Measurements from ENCODE around the gene SCAND1.
A peak's percentile ranks its signal among the peaks of the same experiment; 100 is the strongest.
"Not testable (repeated sequence)": the region's sequence is repeated elsewhere in the genome, so short reads cannot be mapped to it uniquely, and the experiment has no call there.

SCAND1 gene

DNA sequence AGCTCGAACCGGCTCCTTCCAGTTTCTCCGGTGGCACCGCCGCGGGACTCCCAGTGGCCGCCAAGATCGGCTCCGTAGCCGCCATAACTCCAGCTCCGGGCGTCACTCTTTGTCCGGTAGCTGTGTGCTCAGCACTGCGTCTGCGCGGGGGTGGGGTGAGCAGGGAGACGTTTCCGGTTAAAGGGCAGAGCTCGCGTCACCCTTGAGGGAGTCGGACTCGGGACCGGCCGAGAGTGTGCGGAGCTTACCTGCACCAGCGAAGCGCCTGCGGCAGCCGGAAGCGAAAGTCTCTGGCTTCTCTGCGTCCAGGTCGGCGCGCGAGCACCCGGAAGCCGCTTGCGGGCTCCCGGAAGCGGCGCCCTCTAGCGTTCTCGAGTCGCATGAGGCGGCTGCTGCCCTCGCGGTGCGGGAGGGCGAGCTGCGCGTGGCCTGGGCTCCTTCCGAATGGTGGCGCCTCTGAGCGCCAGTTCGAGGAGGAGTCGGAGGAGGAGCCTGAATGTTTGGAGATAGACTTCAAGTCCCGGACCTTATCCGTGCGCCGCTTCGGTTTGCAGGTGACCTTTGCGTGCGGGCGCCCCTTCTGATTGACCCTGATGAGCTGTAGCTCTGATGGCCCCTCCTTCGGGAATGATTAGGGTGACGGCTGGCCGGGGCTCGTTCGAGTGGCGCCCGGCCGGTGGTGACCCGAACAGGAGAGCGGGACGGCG, at the start of gene SCAND1:
Gene SCAND1, minus strand, starts transcription at position 303 of the 707 bp plus-strand sequence. Its CDS starts 218 bp downstream, at position 85.
- peak; percentile 96 for DNase-seq (ENCODE audit: low read depth)

DNA sequence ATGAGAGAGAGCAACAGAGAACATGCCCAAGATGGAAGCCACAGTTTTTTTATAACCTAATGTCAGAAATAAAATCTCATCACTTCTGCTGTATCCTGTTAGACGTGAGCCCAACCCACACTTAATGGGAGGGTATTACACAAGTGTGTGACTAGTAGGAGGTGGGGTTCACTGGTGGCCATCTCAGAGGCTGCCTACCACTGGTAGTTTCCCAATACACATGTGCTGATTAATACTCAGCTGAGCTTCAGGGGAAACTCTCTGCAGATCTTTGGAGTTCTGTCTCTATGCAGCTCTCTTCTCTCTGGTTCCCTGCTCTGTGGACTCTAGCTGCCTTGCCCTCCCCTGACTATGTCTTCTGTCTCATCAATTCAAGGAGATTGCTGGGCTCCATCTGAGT, 49.7 kb upstream of the SCAND1 start:
- no peak for DNase-seq (ENCODE audit: low read depth)

DNA sequence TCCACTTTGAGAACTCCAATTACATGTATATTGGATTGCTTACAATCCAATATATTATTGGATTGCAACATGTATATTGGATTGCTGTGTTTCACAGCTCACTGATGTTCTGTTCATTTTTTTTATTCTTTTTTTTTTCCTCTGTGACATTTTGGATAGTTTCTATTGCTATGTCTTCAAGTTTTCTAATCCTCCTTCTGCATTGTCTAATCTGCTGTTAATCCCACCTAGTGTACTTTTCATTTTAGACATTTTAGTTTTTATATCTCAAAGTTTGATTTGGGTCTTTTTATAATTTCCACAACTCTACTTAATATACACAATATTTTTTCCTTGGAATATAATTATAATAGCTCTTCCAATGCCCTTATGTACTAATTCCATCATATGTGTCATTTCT, 48.6 kb upstream of the SCAND1 start:
- DNase-seq (ENCODE audit: low read depth) = no peak

DNA sequence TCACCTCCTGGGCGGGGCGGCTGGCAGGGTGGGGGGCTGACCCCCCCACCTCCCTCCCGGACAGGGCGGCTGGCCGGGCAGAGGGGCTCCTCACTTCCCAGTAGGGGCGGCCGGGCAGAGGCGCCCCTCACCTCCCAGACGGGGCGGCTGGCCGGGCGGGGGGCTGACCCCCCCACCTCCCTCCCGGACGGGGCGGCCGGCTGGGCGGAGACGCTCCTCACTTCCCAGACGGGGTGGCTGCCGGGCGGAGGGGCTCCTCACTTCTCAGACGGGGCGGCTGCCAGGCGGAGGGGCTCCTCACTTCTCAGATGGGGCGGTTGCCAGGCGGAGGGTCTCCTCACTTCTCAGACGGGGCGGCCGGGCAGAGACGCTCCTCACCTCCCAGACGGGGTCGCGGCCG, 47.0 kb upstream of the SCAND1 start:
- not testable (repeated sequence) for DNase-seq (ENCODE audit: low read depth)

DNA sequence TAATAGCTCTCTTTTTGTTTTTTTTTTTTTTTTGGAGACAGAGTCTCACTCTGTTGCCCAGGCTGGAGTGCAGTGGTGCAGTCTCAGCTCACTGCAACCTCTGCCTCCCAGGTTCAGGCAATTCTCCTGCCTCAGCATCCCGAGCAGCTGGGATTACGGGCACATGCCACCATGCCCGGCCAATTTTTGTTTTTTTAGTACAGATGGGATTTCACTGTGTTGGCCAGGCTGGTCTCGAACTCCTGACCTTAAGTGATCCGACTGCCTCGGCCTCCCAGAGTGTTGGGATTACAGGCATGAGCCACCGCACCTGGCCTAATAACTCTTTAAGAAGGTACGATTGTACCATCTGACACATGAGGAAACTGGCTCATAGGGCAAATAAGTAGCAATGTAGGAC, 42.2 kb upstream of the SCAND1 start:
- DNase-seq (ENCODE audit: low read depth) = not testable (repeated sequence)

DNA sequence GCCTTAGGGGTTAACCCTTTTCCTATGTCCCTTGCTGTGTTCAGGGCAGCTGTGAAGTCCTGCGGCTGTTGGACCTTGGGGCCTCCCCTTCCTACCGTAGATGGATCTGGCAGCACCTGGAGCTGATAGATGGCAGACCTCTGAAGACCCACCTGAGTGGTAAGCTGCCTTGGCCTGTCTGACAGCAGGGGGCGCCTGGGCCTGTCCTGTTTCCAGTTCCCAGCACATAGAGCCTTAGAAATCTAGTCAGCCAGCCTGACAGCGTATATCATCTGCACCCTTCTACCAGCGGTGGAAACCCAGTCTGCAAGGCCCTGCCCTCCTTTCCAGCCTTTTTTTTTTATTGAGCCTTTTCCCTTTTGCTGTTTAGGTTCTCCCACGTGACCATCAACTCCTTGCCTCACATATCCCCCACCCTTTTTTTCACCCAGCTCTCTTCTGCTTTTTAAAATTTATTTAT, 40.7 kb upstream of the SCAND1 start:
- DNase-seq (ENCODE audit: low read depth) = peak; percentile 43

DNA sequence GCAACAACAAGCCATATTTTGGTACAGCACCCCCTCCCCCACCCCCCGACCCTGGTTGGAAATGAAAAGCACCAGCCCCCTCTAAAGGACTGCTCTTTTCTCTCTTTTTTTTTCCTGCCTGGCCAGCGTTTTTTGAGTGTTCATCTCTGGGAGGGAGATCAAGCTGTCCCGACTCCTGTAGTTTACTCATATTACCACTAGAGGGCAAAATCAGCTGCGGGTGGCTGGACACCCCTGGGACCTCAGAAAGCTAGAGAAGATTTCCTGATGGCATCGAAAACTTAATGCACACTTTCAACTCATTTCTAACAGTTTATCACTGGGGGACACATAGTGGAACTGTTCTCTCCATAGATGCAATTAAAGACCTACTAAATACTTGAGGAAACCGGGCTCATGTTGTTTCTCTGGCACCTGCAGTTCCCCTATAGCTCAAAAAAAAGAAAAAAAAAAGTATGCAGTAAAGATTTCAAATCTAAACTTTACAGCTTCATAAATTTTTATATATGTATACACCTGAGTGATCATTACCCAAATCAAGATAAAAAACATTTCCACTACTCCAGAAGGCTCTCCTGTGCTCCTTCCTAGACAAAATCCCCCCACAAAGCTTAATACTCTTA, 38.5 kb upstream of the SCAND1 start:
- peak; percentile 40 for DNase-seq (ENCODE audit: low read depth)

DNA sequence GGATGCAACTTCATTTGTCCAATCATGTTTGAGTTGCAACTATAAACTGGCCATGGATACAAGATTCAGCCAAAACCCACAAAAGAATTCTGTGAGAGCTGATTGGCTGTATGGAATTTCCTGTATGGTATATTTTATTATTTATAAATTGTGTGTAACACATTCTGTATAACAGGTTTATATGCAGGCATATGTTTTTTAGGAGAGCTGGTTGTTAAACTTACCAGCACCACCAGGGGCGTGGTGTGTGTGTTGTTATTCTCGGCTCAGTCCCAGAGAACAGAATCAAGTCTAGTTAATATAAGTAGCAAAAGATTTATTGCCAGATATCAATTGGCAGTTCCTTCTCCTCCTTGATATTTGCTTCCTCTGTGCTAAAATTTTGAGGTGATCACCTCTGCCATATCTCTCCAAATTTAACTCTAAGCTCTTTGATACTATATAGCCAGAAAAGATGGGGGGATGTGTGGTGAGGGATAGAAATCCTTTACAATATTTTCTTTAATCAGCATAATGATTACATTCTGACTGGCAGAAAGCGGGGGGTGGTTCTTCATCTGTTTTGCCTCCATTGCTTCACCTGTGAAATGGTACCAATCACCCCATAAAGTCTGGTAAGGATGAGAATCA, 37.0 kb upstream of the SCAND1 start:
- no peak for DNase-seq (ENCODE audit: low read depth)

DNA sequence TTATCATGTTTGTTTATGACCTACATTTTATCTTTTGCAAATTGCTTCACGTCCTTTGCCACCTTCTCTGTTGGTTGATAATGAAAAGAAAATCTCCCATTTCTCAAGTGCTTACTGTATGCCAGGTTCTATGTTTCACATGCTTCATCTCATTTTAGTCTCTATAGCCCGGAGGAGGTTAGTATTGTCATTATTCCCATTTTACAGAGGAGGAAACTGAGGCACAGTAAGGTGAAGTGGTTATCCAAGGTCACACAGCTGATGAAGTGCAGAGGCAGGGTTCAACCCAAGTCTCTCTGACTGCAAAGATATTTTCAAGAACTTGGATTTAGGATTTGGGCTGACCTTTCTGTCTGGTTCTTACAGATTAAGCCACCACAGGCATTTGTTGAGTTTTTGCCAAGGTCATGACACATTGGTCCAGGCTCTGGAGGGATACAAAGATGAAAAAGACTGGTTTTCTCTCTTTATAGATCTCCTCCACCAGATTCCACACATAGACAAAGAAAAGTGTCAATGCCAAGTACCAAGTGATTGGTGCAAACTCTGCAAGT, 34.7 kb upstream of the SCAND1 start:
- no peak for DNase-seq (ENCODE audit: low read depth)

DNA sequence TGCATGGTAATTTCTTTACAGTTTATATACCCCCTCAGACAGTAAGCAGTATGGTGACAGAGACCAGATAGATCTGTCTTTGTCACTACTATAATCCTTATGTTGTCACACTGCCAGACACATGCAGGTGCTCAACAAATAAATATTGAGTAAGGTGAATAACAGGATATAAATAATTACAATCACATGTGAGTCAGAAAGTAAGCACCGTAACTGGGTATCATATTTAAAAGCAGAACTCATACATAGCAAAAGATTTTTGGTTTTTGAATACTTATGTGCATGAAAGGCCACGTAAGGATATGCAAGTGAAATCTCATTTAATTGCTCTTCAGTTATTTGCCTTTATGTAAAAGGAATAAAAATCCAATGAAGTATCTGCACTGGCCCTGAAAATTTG, 31.5 kb upstream of the SCAND1 start:
- DNase-seq (ENCODE audit: low read depth) = no peak

DNA sequence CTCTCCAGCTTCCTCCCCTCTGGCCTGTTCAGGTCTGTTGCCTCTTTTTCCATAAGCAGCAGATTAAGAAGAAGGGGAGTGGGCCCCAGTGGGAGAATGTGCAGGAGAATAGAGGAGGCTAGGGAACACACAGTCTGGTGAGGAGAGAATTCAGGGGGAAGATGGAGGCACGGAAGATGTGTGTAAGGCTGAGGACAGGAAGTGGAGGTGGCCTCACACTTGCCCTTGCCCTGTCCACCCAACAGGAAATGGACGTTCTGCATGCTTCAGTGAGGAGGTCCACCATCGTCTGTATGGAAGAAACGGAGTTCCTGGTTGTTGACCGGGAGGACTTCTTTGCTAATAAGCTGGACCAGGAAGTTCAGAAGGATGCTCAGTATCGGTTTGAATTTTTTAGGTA, 30.1 kb upstream of the SCAND1 start:
- no peak for DNase-seq (ENCODE audit: low read depth)

DNA sequence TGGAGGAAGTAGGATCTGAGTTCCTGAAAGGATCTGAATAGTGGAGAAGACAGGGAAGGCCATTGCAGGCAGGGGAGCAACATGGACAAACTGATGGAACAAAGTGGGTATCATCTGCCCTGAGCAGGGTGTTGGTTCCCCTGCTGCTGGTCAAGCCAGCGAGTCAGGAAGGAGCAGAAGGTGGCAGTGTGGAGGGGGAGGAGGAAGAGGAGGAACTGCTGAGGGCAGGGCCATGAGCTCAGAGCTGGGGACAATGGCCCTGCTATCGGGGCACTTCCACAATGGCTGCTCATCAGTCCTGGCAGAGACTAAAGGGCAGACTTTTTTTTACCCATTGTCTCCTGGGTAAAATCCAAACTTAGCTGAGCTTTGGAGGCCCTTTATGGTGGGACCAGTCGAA, 27.7 kb upstream of the SCAND1 start:
- DNase-seq (ENCODE audit: low read depth) = no peak

DNA sequence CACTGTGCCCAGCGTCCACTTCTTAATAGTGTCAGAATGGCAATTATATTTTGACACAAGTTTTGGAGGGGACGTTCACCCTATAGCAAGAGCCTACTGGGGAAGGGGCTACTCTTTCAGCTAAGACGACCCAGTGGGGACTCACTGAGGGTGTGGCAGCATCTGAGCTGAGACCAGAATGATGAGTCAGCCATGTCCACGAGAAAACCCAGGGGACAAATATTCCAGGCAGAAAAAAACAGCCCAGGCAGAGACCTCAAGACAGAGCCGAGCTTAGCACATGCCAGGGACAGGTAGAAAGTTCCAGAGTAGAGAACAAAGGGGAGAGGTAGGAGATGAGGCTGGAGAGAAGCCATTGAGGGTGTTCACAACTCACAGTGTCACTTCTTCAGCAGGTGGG, 25.2 kb upstream of the SCAND1 start:
- no peak for DNase-seq (ENCODE audit: low read depth)

DNA sequence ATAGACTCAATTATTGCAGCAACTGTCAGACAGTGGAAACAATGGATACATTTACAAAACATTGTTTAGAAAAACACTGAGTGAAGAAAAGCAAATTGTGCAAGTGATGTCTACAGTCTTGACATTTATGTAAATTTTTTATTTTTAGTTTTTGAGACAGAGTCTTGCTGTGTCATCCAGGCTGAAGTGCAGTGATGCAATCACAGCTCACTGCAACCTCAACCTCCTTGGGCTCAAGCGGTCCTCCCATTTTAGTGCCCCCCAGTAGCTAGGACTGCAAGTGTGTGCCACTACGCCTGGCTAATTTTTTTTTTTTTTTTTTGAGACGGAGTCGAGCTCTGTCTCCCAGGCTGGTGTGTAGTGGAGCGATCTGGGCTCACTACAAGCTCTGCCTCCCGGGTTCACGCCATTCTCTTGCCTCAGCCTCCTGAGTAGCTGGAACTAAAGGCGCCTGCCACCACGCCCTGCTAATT, 23.8 kb upstream of the SCAND1 start:
- no peak for DNase-seq (ENCODE audit: low read depth)

DNA sequence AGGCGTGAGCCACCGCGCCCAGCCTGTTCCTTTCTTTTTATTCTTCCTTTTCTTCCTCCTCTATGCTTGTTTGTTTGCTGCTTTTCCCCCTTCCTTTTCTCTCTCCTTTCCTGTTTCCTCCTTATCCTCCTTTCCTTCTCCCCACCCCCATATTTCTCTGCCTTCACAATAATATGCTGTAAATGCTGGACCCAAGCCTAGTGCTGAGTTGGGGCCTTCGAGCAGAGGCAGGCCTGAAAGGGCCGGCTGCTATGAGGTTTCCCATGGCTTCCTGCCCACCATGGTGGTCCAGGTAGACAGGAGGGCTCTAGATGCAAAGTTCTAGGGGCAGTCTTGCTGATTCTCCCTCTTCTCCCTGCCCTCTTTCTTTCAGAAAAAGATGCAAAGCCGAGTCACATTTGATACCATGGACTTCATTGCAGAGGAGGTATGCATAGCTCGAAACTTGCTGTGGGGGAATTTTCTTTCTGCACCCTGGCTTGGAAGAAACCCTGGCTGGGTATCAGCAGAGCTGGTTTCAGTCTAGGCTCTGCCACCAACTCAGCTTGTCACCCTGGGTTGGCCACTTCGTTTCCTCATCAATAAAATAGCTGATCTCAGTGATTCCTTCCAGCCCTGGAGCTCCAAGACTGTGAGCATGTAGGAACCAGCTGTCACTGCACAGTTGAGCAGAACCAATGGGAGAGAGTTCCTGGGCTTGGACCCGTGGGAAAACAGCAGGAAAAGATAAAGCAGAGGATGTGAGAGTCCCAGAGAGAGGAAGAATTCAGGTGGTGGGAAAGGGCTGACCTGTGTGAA, 21.5 kb upstream of the SCAND1 start:
- no peak for DNase-seq (ENCODE audit: low read depth)

DNA sequence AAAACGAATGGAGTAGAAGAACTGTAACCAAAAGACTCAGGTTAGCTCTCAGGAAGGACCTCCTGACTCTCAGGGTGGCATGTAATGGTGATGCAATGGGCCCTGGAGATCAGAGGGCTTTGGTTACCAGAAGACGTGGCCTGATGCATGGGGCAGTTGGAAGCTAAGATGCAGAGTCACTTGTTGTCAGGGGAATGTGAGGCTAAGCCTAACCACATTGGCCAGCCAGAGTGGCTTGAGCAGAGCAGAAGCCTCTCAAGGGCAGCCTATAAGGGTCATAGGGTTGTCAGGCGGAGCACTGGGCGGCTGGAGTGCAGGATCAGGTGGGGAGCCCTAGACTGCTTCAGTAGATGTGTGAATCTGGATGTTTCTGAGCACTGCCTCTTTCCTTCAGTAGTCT, 20.0 kb upstream of the SCAND1 start:
- no peak for DNase-seq (ENCODE audit: low read depth)

DNA sequence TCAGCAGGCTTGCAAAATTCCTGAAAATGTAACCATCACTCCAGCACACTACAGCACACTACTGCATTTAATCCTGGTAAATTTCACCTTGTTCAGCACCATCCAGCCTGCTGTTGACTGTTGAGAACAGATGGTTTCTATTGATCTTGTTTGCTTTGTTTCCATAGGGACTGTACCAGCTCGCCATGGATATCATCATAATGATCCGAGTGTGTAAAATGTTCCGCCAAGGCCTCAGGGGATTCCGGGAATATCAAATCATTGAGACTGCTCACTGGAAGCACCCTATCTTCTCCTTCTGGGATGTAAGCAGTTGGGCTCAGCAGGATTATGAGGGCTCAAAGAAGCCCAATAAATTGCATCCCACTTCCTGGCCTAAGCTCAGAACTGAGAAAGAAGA, 18.2 kb upstream of the SCAND1 start:
- DNase-seq (ENCODE audit: low read depth) = no peak

DNA sequence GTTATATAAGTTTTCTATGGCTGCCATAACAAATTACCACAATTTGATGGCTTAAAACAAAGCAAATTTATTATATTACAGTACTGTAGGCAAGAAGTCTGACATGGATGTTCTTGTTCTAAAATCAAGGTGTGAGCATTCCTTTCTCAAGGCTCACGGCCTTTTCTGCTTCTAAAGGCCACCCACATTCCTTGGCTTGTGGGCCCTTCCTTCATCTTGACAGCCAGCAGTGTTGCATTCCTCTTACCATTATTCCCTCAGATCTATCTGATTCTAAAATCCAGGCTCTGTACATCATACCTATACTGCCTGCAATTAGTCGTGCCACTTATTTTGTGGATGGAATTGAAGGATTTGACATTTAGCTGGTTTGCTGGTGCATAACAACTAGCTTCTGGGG, 17.7 kb upstream of the SCAND1 start:
- no peak for DNase-seq (ENCODE audit: low read depth)

DNA sequence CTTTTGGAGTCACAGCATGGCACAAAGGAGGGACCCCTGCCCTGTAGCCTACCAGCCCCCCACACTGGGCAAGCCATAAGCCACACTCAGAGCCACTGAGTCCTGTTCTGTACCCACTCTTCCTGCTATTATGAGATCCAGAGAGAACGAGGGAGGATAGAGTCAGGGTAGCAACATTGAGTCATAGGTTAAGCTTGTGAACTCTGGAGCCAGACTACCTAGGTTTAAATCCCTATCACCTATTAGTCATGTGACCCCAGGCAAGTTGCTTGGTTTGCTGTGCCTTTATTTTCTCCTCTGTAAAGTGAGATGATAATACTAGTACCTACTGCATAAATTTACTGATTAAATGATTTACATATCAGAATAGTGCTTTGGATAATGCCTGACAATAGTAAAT, 14.6 kb upstream of the SCAND1 start:
- no peak for DNase-seq (ENCODE audit: low read depth)

DNA sequence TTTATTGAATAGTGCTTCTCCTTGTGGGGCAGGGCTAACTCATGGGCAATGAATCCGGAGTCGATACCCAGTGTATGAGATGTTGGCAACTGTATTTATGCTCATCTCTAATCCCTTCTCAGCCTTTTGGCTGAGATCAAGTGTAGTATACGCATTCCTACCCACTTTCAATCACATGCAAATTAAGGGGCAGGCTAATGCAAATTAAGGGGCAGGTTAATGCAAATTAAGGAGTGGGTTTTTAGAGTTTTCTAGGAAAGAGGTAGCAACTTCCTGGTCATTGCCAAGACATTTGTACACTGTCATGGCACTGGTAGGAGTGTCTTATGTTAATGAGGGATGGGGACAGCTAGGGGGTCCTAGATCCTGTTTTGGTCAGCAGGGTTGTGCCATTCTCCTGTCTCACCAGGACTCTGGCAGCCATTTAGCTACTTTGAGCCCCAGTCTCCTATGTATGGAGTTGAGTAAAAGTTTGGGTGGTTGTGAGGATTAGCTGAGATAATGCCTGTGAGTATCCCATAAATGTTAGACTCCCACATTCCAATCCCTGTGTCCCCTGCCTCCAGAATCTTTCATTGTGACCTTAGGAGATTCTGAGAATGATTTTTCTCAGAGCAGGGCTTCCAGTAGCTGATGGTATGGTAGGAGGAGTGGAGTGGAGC, 13.8 kb upstream of the SCAND1 start, which contains the start of gene CNBD2:
Gene CNBD2, plus strand, starts transcription at position 612 of the 662 bp plus-strand sequence. CDS start 173 bp downstream, outside the sequence.
- no peak for DNase-seq (ENCODE audit: low read depth)

DNA sequence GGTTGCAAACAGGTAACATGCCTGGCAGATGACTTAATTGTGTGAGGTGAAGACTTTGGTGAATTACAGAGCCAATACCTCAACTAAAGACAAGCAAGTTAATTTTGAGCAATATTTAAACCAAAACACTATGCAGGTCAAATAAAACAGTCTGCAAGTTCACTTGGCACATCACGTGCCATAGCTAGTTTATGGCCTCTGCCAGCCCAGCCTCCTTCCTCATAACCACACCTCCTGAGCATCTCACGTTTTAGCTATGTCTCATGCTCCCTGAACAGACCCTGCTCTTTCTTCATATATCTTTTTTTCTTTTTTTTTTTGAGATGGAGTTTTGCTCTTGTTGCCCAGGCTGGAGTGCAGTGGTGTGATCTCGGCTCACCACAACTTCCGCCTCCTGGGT, 9.6 kb upstream of the SCAND1 start:
- no peak for DNase-seq (ENCODE audit: low read depth)
